OCI-LY7 (cell line): ENCODE results near the gene OXSR1. TPM values are rescaled to one million over a fixed set of nuclear protein-coding genes. Genes with fewer than 3 reads are reported as not detected.

Experiments
- BruUV-seq: library from RNA; stranded (reverse); fragments of 400-500 nt; replicated peaks from 2 replicates; lab custom pipeline; 2021; lab: Mats Ljungman, UMichigan
- CTCF ChIA-PET: fragments of 300-600 bp; sonication (Branson Sonifier 250); formaldehyde crosslinking; loops from one replicate; lab custom pipeline; 2022; ENCODE audit warnings: antibody characterized with exemption; ENCODE audit not compliant: unreplicated experiment; lab: Charles Lee
- POLR2A ChIA-PET: fragments of 300-600 bp; sonication (Branson Sonifier 250); formaldehyde crosslinking; loops from one replicate; lab custom pipeline; 2022; ENCODE audit warnings: antibody characterized with exemption; lab: Charles Lee
- DNase-seq: peaks from one replicate; pipeline ENCODE4 v3.0.0-alpha.2; 2015; ENCODE audit warnings: low spot score
- H2AFZ ChIP-seq: fragments of 200-600 bp; sonication (generic), shearing (Covaris generic); 2 replicates; pipeline ENCODE4 v1.6.1; 2014; ENCODE audit warnings: mild to moderate bottlenecking, antibody characterized with exemption, low read length, moderate library complexity
- H3K27ac ChIP-seq: fragments of 200-600 bp; sonication (generic); 2 replicates; pipeline ENCODE4 v1.5.1; 2014; ENCODE audit warnings: mixed run types, low read depth, mild to moderate bottlenecking, moderate library complexity, low read length, inconsistent platforms; ENCODE audit not compliant: poor library complexity, severe bottlenecking
- H3K36me3 ChIP-seq: fragments of 200-600 bp; sonication (generic); 2 replicates; pipeline ENCODE4 v1.6.1; 2014; ENCODE audit warnings: mild to moderate bottlenecking, antibody characterized with exemption, low read length, moderate library complexity, mixed read lengths; ENCODE audit not compliant: insufficient read depth
- H3K4me1 ChIP-seq: fragments of 200-600 bp; sonication (generic); 2 replicates; pipeline ENCODE4 v1.5.1; 2014; ENCODE audit warnings: mild to moderate bottlenecking, low read length; ENCODE audit not compliant: insufficient read depth, poor library complexity, severe bottlenecking
- H3K4me2 ChIP-seq: fragments of 200-600 bp; sonication (generic); 2 replicates; pipeline ENCODE4 v1.6.1; 2014; ENCODE audit warnings: mild to moderate bottlenecking, low read length
- H3K4me3 ChIP-seq: fragments of 200-600 bp; sonication (generic); 2 replicates; pipeline ENCODE4 v1.5.1; 2014; ENCODE audit warnings: mild to moderate bottlenecking, low read depth, low read length; ENCODE audit not compliant: poor library complexity, severe bottlenecking
- H3K79me2 ChIP-seq: fragments of 200-600 bp; sonication (generic); 2 replicates; pipeline ENCODE4 v1.6.1; 2016; ENCODE audit warnings: low read depth, mild to moderate bottlenecking, low read length, moderate library complexity, mixed read lengths; ENCODE audit not compliant: insufficient read depth
- H3K9me2 ChIP-seq: fragments of 200-600 bp; sonication (generic); 2 replicates; pipeline ENCODE4 v1.6.1; 2016; ENCODE audit warnings: mild to moderate bottlenecking, low read length, mixed read lengths; ENCODE audit not compliant: insufficient read depth
- H3K9me3 ChIP-seq: fragments of 200-600 bp; sonication (generic); 2 replicates; pipeline ENCODE4 v1.6.1; 2014; ENCODE audit warnings: mild to moderate bottlenecking, mixed run types, low read length, mixed read lengths
- H4K20me1 ChIP-seq: fragments of 200-600 bp; sonication (generic); 2 replicates; pipeline ENCODE4 v1.6.1; 2014; ENCODE audit warnings: mild to moderate bottlenecking, antibody characterized with exemption, low read length, moderate library complexity, mixed read lengths; ENCODE audit not compliant: insufficient read depth
- EZH2phosphoT487 ChIP-seq: fragments of 200-600 bp; sonication (generic); IDR thresholded peaks from 2 replicates; pipeline ENCODE4 v1.6.1; 2018; ENCODE audit warnings: low read depth, borderline replicate concordance, mild to moderate bottlenecking, mixed run types, antibody characterized with exemption, low read length, moderate library complexity, mixed read lengths
- intact Hi-C: fragments of 100-400 bp; cut with micrococcal nuclease; formaldehyde crosslinking; loops from one replicate; pipeline ENCODE4 v1.10.0; 2022; ENCODE audit not compliant: unreplicated experiment
- total RNA-seq, 2 experiments: library from RNA; depleted of rRNA in 1 of 2; stranded (reverse); fragments of >200 nt in 1 of 2; shearing (Covaris generic) in 1 of 2; gene quantifications; 2 replicates each; pipeline ENCODE4 v1.2.3, GENCODE V29; 2014 to 2022
- TF ChIP-seq, protein P1 (sequence below): fragments of 200-600 bp; sonication (generic); conservative IDR thresholded peaks from 2 replicates; pipeline ENCODE4 v1.5.1; 2014; ENCODE audit warnings: mild to moderate bottlenecking, antibody characterized with exemption, low read length, moderate library complexity, mixed read lengths

OXSR1 gene
- total RNA-seq, 2 experiments from 2014 or later, result 21.4 to 43.7 TPM

DNA sequence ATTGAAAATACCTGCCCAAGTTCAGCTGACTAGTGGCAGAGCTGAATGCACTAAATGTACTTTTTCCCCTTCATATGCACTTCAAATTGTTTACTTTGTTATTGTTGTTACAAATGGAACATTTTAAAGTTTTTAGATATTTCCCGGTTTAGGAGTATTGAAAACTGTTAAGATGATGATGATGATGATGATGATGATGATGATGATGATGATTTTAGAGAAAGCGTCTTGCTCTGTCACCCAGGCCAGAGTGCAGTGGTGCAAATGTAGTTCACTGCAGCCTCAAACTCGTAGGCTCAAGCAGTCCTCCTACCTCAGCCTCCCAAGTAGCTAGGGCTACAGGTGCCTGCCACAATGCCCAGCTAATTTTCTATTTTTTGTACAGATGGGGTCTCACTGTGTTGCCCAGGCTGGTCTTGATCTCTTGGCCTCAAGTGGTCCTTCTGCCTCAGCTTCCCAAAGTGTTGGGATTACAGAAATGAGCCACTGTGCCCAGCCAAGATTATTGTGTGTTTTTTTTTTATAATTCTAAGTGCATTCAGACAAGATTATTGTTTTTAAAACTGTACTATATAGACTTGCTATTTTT is 54.4 kb downstream of the OXSR1 start:
- Histone ChIP-seq H2AFZ (no peak overlapping the region), H3K79me2 (peaks cover 8% of the 10 kb centered on the region; the same call in 1 of the 2 replicates), H3K9me3 (no peaks in the 10 kb centered on the region), H3K36me3 (peaks cover 57% of the 10 kb centered on the region), H4K20me1 (no peaks in the 10 kb centered on the region), H3K4me3 (no peak overlapping the region), H3K4me1 (no peaks in the 10 kb centered on the region), H3K9me2 (no peaks in the 10 kb centered on the region), H3K27ac (no peak overlapping the region), H3K4me2 (no peak overlapping the region)
- DNase-seq, result no peak
- ChIA-PET POLR2A (interaction anchor here (0.6 kb wide), 2 partner anchors 112 to 163 kb away, joined by 3 to 4 read pairs; no protein-coding TSS in a partner anchor), CTCF (no interaction called here)
- TF ChIP-seq EZH2phosphoT487, result no peak
- TF ChIP-seq, protein P1, sequence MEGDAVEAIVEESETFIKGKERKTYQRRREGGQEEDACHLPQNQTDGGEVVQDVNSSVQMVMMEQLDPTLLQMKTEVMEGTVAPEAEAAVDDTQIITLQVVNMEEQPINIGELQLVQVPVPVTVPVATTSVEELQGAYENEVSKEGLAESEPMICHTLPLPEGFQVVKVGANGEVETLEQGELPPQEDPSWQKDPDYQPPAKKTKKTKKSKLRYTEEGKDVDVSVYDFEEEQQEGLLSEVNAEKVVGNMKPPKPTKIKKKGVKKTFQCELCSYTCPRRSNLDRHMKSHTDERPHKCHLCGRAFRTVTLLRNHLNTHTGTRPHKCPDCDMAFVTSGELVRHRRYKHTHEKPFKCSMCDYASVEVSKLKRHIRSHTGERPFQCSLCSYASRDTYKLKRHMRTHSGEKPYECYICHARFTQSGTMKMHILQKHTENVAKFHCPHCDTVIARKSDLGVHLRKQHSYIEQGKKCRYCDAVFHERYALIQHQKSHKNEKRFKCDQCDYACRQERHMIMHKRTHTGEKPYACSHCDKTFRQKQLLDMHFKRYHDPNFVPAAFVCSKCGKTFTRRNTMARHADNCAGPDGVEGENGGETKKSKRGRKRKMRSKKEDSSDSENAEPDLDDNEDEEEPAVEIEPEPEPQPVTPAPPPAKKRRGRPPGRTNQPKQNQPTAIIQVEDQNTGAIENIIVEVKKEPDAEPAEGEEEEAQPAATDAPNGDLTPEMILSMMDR, result no peak
- no TSS peak for BruUV-seq
- intact Hi-C loops, result no loop called here

DNA sequence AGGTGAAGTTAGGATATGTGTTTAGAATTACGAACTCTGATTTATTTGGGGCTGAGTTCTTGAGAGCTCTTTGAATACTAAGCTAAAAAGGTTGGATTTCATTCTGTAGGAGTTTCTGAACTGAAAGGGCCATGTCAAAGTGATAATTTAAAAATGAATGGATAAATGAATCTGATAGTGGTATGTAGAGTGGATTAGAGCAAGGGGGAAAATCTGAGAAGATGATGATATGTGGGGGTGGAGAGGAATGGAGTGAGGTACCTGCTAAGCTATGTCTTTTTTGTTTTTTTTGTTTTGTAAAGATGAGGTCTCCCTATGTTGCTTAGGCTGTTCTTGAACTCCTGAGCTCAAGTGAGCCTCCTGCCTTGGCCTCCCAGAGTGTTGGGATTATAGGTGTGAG is 55.7 kb downstream of the OXSR1 start:
- no TSS peak for BruUV-seq
- Histone ChIP-seq H3K27ac (no peak overlapping the region), H3K4me3 (no peak overlapping the region), H3K4me2 (no peak overlapping the region), H4K20me1 (no peaks in the 10 kb centered on the region), H3K79me2 (no peaks in the 10 kb centered on the region), H2AFZ (no peak overlapping the region), H3K9me3 (no peaks in the 10 kb centered on the region), H3K36me3 (peaks cover 70% of the 10 kb centered on the region), H3K4me1 (no peaks in the 10 kb centered on the region), H3K9me2 (no peaks in the 10 kb centered on the region)
- DNase-seq, result no peak
- ChIA-PET CTCF (interaction anchor here (0.5 kb wide), 1 partner anchor 275 kb away, joined by 5 read pairs; the partner anchor contains the start of gene EXOG), POLR2A (interaction anchor here (1.2 kb wide), 1 partner anchor 10 kb away, joined by 4 read pairs; no protein-coding TSS in a partner anchor)
- TF ChIP-seq, protein P1, result no peak
- no peak for TF ChIP-seq EZH2phosphoT487
- intact Hi-C loops, result no loop called here

DNA sequence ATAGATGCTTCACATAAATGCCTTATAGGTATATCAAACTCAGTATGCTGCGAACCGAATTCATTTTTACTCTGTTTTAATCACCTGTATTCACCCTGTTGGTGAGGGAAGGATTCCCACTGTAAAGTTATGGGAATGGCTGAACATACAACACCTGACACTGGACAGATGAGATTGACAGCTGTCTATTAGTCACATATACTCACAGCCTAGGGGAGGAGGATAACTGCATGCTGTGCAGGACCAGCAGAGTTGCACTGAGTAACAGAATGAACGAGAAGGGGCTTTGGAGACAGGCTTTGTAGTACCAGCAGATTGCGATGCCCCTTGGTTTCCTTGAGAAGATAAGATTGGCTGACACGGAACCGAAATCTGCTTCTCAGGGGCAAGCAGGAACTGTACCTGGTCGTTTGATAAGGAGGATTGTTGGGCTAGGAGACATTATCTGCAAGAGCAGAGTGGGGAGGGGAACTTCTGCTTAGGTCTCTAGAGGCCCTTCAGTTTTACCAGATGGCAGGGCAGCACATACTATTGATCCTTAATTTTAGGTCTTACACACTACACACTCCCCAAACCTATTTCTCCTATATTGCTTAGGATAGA is 56.8 kb downstream of the OXSR1 start:
- Histone ChIP-seq H3K4me1 (no peaks in the 10 kb centered on the region), H3K4me2 (no peak overlapping the region), H3K27ac (no peak overlapping the region), H3K4me3 (no peak overlapping the region), H4K20me1 (no peaks in the 10 kb centered on the region), H2AFZ (no peak overlapping the region), H3K79me2 (no peaks in the 10 kb centered on the region), H3K9me2 (no peaks in the 10 kb centered on the region), H3K9me3 (no peaks in the 10 kb centered on the region), H3K36me3 (peaks cover 69% of the 10 kb centered on the region)
- DNase-seq, result no peak
- BruUV-seq, result no TSS peak
- POLR2A ChIA-PET, result interaction anchor here (1.4 kb wide), 2 partner anchors 10 to 28 kb away, joined by 3 read pairs; no protein-coding TSS in a partner anchor
- TF ChIP-seq EZH2phosphoT487, result no peak
- TF ChIP-seq, protein P1, result no peak
- CTCF ChIA-PET, result no interaction called here
- intact Hi-C loops, result no loop called here
